HEK293T (cell line): ENCODE results near the gene ZP1.

Experiments used
- FOXA1 ChIP-seq: fragments of 450-650 bp; IDR thresholded peaks from 2 replicates; pipeline ENCODE4 v1.6.1; 2016; ENCODE audit warnings: mild to moderate bottlenecking
- FOXK2 ChIP-seq: fragments of 450-650 bp; IDR thresholded peaks from 2 replicates; pipeline ENCODE4 v1.6.1; 2016; ENCODE audit warnings: mild to moderate bottlenecking
- SUZ12 ChIP-seq: fragments of 450-650 bp; IDR thresholded peaks from 2 replicates; pipeline ENCODE4 v1.6.1; 2016; ENCODE audit warnings: mild to moderate bottlenecking
- TARDBP ChIP-seq: fragments of 450-650 bp; IDR thresholded peaks from 2 replicates; pipeline ENCODE4 v1.6.1; 2016

DNA sequence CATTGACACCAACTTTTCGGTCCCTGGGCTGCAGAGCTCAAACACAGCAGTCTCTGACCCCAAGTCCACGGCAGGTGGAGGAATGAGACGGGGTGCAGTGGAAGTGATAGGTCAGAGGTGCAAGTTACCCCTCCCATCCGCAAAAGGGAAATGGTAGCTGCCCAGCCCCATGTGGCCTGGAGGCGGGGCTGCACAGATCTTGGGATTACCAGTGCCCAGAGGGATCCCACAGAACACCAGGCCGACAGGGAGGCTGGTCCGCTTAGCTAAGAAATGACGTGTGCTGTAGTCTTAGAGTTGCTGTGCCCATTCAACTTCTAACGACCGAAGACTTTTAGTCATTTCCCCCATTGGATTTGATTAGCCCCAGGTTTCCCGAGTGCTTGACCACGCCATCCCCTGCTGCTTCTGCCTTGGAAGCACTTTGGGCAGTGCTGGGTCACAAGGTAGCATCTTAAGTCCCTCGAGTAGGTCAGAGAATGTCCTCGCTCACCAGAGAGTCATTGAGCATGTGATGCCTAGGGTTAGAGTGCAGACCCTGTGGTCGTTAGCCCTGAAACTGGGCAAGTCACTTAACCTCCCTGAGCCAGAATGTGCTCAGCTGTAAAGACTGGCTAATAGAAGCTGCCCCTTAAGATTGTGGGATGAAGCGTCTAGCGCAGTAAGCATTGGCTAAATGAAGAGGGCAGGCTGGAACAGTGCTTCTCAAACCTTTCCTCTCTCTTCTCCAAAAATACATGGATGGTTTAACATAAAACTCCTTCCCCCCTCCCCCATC is 15.8 kb upstream of the ZP1 start:
- TF ChIP-seq FOXA1 (no peak), TARDBP (no peak), SUZ12 (no peak), FOXK2 (no peak)
